ENCODE results near the gene SHC3.

Gene SHC3

GRCh38 chr9:89145097-89145496, 33.5 kb downstream of the SHC3 start:
- Histone ChIP-seq H3K36me3 (ENCODE audit: insufficient read depth, low read length) (no peaks in the 10 kb centered on the region), H3K4me1 (ENCODE audit: insufficient read depth, low read length) (no peaks in the 10 kb centered on the region), H3K27ac (ENCODE audit: low read depth, low read length) (no peak overlapping the region), H3K27me3 (ENCODE audit: control insufficient read depth in 1 of 2, insufficient read depth in 2 of 2, low read length in 2 of 2) (no peaks in the 10 kb centered on the region), H3K4me3 (ENCODE audit: low read depth in 1 of 2, low read length in 2 of 2) (no peak overlapping the region), H3K9ac (ENCODE audit: low read length) (no peak overlapping the region), H3K9me3 (ENCODE audit: low read length) (no peaks in the 10 kb centered on the region)

GRCh38 chr9:89144238-89144637, 34.4 kb downstream of the SHC3 start:
- Histone ChIP-seq H3K4me1 (ENCODE audit: insufficient read depth, low read length) (peaks cover 5% of the 10 kb centered on the region), H3K36me3 (ENCODE audit: insufficient read depth, low read length) (no peaks in the 10 kb centered on the region), H3K27me3 (ENCODE audit: control insufficient read depth in 1 of 2, insufficient read depth in 2 of 2, low read length in 2 of 2) (no peaks in the 10 kb centered on the region), H3K9me3 (ENCODE audit: low read length) (no peaks in the 10 kb centered on the region), H3K27ac (ENCODE audit: low read depth, low read length) (no peak overlapping the region), H3K4me3 (ENCODE audit: low read depth in 1 of 2, low read length in 2 of 2) (no peak overlapping the region), H3K9ac (ENCODE audit: low read length) (no peak overlapping the region)

- Histone ChIP-seq H3K36me3 (ENCODE audit: insufficient read depth, low read length) (no peaks in the 10 kb centered on the region), H3K9me3 (ENCODE audit: low read length) (no peaks in the 10 kb centered on the region), H3K9ac (ENCODE audit: low read length) (no peak overlapping the region)
These were observed 35.4 kb downstream of the SHC3 start for GRCh38 chr9:89143266-89143665.

GRCh38 chr9:89139455-89139854, 39.2 kb downstream of the SHC3 start:
- Histone ChIP-seq H3K27me3 (ENCODE audit: control insufficient read depth in 1 of 2, insufficient read depth in 2 of 2, low read length in 2 of 2) (no peaks in the 10 kb centered on the region), H3K9ac (ENCODE audit: low read length) (no peak overlapping the region), H3K4me3 (ENCODE audit: low read depth in 1 of 2, low read length in 2 of 2) (no peak overlapping the region), H3K36me3 (ENCODE audit: insufficient read depth, low read length) (no peaks in the 10 kb centered on the region), H3K27ac (ENCODE audit: low read depth, low read length) (no peak overlapping the region), H3K4me1 (ENCODE audit: insufficient read depth, low read length) (peaks cover 32% of the 10 kb centered on the region), H3K9me3 (ENCODE audit: low read length) (no peaks in the 10 kb centered on the region)

More at GRCh38 chr9:89143266-89143665, 35.4 kb downstream of the SHC3 start:
- Histone ChIP-seq H3K27me3 (ENCODE audit: control insufficient read depth in 1 of 2, insufficient read depth in 2 of 2, low read length in 2 of 2) (no peaks in the 10 kb centered on the region), H3K4me3 (ENCODE audit: low read depth in 1 of 2, low read length in 2 of 2) (no peak overlapping the region), H3K4me1 (ENCODE audit: insufficient read depth, low read length) (peaks cover 15% of the 10 kb centered on the region), H3K27ac (ENCODE audit: low read depth, low read length) (no peak overlapping the region)

- Histone ChIP-seq H3K27me3 (ENCODE audit: control insufficient read depth in 1 of 2, insufficient read depth in 2 of 2, low read length in 2 of 2) (no peaks in the 10 kb centered on the region), H3K9ac (ENCODE audit: low read length) (no peak overlapping the region), H3K36me3 (ENCODE audit: insufficient read depth, low read length) (no peaks in the 10 kb centered on the region), H3K4me3 (ENCODE audit: low read depth in 1 of 2, low read length in 2 of 2) (no peak overlapping the region), H3K27ac (ENCODE audit: low read depth, low read length) (peak overlapping the region; percentile 61), H3K9me3 (ENCODE audit: low read length) (no peaks in the 10 kb centered on the region), H3K4me1 (ENCODE audit: insufficient read depth, low read length) (peaks cover 32% of the 10 kb centered on the region)
These were observed 39.9 kb downstream of the SHC3 start for GRCh38 chr9:89138463-89139390.

GRCh38 chr9:89137542-89138462, 40.8 kb downstream of the SHC3 start:
- peak overlapping the region; percentile 61 for H3K27ac ChIP-seq (ENCODE audit: low read depth, low read length)
- no peaks in the 10 kb centered on the region for H3K9me3 ChIP-seq (ENCODE audit: low read length)
- no peaks in the 10 kb centered on the region for H3K27me3 ChIP-seq (ENCODE audit: control insufficient read depth in 1 of 2, insufficient read depth in 2 of 2, low read length in 2 of 2)
- H3K36me3 ChIP-seq (ENCODE audit: insufficient read depth, low read length), result no peaks in the 10 kb centered on the region
- peaks cover 32% of the 10 kb centered on the region for H3K4me1 ChIP-seq (ENCODE audit: insufficient read depth, low read length)
- H3K9ac ChIP-seq (ENCODE audit: low read length), result no peak overlapping the region
- H3K4me3 ChIP-seq (ENCODE audit: low read depth in 1 of 2, low read length in 2 of 2), result peak overlapping the region in 1 of 2 donors; percentile 1

- Histone ChIP-seq H3K9me3 (ENCODE audit: low read length) (no peaks in the 10 kb centered on the region), H3K27ac (ENCODE audit: low read depth, low read length) (no peak overlapping the region), H3K4me3 (ENCODE audit: low read depth in 1 of 2, low read length in 2 of 2) (no peak overlapping the region), H3K36me3 (ENCODE audit: insufficient read depth, low read length) (no peaks in the 10 kb centered on the region), H3K9ac (ENCODE audit: low read length) (no peak overlapping the region), H3K4me1 (ENCODE audit: insufficient read depth, low read length) (peaks cover 32% of the 10 kb centered on the region), H3K27me3 (ENCODE audit: control insufficient read depth in 1 of 2, insufficient read depth in 2 of 2, low read length in 2 of 2) (no peaks in the 10 kb centered on the region)
These were observed 42.9 kb downstream of the SHC3 start for GRCh38 chr9:89135591-89136166.

- H3K4me1 ChIP-seq (ENCODE audit: insufficient read depth, low read length), result peaks cover 32% of the 10 kb centered on the region
- H3K27ac ChIP-seq (ENCODE audit: low read depth, low read length), result no peak overlapping the region
- no peak overlapping the region for H3K4me3 ChIP-seq (ENCODE audit: low read depth in 1 of 2, low read length in 2 of 2)
- no peaks in the 10 kb centered on the region for H3K27me3 ChIP-seq (ENCODE audit: control insufficient read depth in 1 of 2, insufficient read depth in 2 of 2, low read length in 2 of 2)
- no peak overlapping the region for H3K9ac ChIP-seq (ENCODE audit: low read length)
- no peaks in the 10 kb centered on the region for H3K36me3 ChIP-seq (ENCODE audit: insufficient read depth, low read length)
- no peaks in the 10 kb centered on the region for H3K9me3 ChIP-seq (ENCODE audit: low read length)
These were observed 43.9 kb downstream of the SHC3 start for GRCh38 chr9:89134709-89135108.

GRCh38 chr9:89122949-89123348, 55.7 kb downstream of the SHC3 start:
- Histone ChIP-seq H3K4me3 (ENCODE audit: low read depth in 1 of 2, low read length in 2 of 2) (no peak overlapping the region), H3K9me3 (ENCODE audit: low read length) (no peaks in the 10 kb centered on the region), H3K4me1 (ENCODE audit: insufficient read depth, low read length) (no peaks in the 10 kb centered on the region), H3K27ac (ENCODE audit: low read depth, low read length) (no peak overlapping the region), H3K9ac (ENCODE audit: low read length) (no peak overlapping the region), H3K27me3 (ENCODE audit: control insufficient read depth in 1 of 2, insufficient read depth in 2 of 2, low read length in 2 of 2) (no peaks in the 10 kb centered on the region), H3K36me3 (ENCODE audit: insufficient read depth, low read length) (no peaks in the 10 kb centered on the region)

GRCh38 chr9:89120704-89121103, 57.9 kb downstream of the SHC3 start:
- H3K4me3 ChIP-seq (ENCODE audit: low read depth in 1 of 2, low read length in 2 of 2), result no peak overlapping the region
- no peaks in the 10 kb centered on the region for H3K9me3 ChIP-seq (ENCODE audit: low read length)
- H3K36me3 ChIP-seq (ENCODE audit: insufficient read depth, low read length), result no peaks in the 10 kb centered on the region
- no peaks in the 10 kb centered on the region for H3K4me1 ChIP-seq (ENCODE audit: insufficient read depth, low read length)
- no peaks in the 10 kb centered on the region for H3K27me3 ChIP-seq (ENCODE audit: control insufficient read depth in 1 of 2, insufficient read depth in 2 of 2, low read length in 2 of 2)
- no peak overlapping the region for H3K9ac ChIP-seq (ENCODE audit: low read length)
- H3K27ac ChIP-seq (ENCODE audit: low read depth, low read length), result no peak overlapping the region

GRCh38 chr9:89116805-89117192, 61.8 kb downstream of the SHC3 start:
- Histone ChIP-seq H3K27me3 (ENCODE audit: control insufficient read depth in 1 of 2, insufficient read depth in 2 of 2, low read length in 2 of 2) (no peaks in the 10 kb centered on the region), H3K4me3 (ENCODE audit: low read depth in 1 of 2, low read length in 2 of 2) (no peak overlapping the region), H3K4me1 (ENCODE audit: insufficient read depth, low read length) (no peaks in the 10 kb centered on the region)

More at GRCh38 chr9:89116805-89117192, 61.8 kb downstream of the SHC3 start:
- no peak overlapping the region for H3K27ac ChIP-seq (ENCODE audit: low read depth, low read length)
- no peaks in the 10 kb centered on the region for H3K9me3 ChIP-seq (ENCODE audit: low read length)
- H3K36me3 ChIP-seq (ENCODE audit: insufficient read depth, low read length), result no peaks in the 10 kb centered on the region
- H3K9ac ChIP-seq (ENCODE audit: low read length), result no peak overlapping the region

Measured in muscle layer of colon (tissue), 2 donors.